H1 (cell line): Measurements from ENCODE around the gene KRTAP10-2. TPM values are rescaled to one million over a fixed set of nuclear protein-coding genes. Genes with fewer than 3 reads are reported as not detected.

Experiments
- CTCF ChIA-PET: fragments of 300-600 bp; sonication (Branson Sonifier 250); formaldehyde crosslinking; loops from one replicate; lab custom pipeline; 2021; ENCODE audit not compliant: partially characterized antibody; lab: Charles Lee
- POLR2A ChIA-PET: fragments of 300-600 bp; sonication (Branson Sonifier 250); formaldehyde crosslinking; loops from one replicate; lab custom pipeline; 2021; ENCODE audit warnings: inconsistent platforms; ENCODE audit not compliant: partially characterized antibody; lab: Charles Lee
- DNase-seq, 2 experiments: peaks; one replicate each; pipeline versions ENCODE4 v3.0.0 to v3.0.0-alpha.2; 2010 to 2022; ENCODE audit warnings: low spot score in 2 of 2, low read depth in 1 of 2, mixed read lengths in 1 of 2
- FAIRE-seq: peaks from 2 replicates; lab custom pipeline; 2011; peaks lifted over from hg19 to GRCh38; lab: Jason Lieb, UNC
- H2AFZ ChIP-seq: 2 replicates; pipeline ENCODE4 v1.8.1; 2012; ENCODE audit warnings: low read length, inconsistent platforms
- H2AK5ac ChIP-seq: 2 replicates; pipeline ENCODE4 v1.6.1; 2013; ENCODE audit warnings: low read depth, low read length
- H2BK120ac ChIP-seq: replicated peaks from 2 replicates; pipeline ENCODE3; 2013; ENCODE audit warnings: low read depth, low read length, inconsistent platforms
- H2BK12ac ChIP-seq: 2 replicates; pipeline ENCODE4 v1.6.1; 2013; ENCODE audit warnings: low read depth, low read length
- H2BK15ac ChIP-seq: 2 replicates; pipeline ENCODE4 v1.6.1; 2013; ENCODE audit warnings: low read length
- H2BK20ac ChIP-seq: 2 replicates; pipeline ENCODE4 v1.6.1; 2013; ENCODE audit warnings: low read length
- H2BK5ac ChIP-seq: 2 replicates; pipeline ENCODE4 v1.6.1; 2013; ENCODE audit warnings: low read depth, low read length
- H3K14ac ChIP-seq: 2 replicates; pipeline ENCODE4 v1.6.1; 2013; ENCODE audit warnings: inconsistent platforms; ENCODE audit not compliant: insufficient read length
- H3K18ac ChIP-seq: 2 replicates; pipeline ENCODE4 v1.6.1; 2013; ENCODE audit warnings: low read length; ENCODE audit errors: extremely low read depth
- H3K23ac ChIP-seq: 2 replicates; pipeline ENCODE4 v1.6.1; 2013; ENCODE audit warnings: inconsistent platforms; ENCODE audit not compliant: insufficient read length
- H3K23me2 ChIP-seq: 2 replicates; pipeline ENCODE4 v1.6.1; 2013; ENCODE audit warnings: low read depth, low read length
- H3K27ac ChIP-seq: 2 replicates; pipeline ENCODE4 v1.6.1; 2011; ENCODE audit warnings: low read depth, low read length, inconsistent platforms
- H3K27me3 ChIP-seq, 4 experiments: replicated peaks in 1 of 4; 1 replicate in 1 of 4; 2 replicates in 3 of 4; pipeline versions ENCODE4 v1.6.1 to v1.8.1; 2011 to 2013; ENCODE audit warnings: low read length in 3 of 4, mild to moderate bottlenecking in 3 of 4, inconsistent platforms in 2 of 4, mixed read lengths in 2 of 4, moderate library complexity in 1 of 4; ENCODE audit not compliant: control insufficient read depth in 3 of 4, insufficient read depth in 3 of 4; ENCODE audit errors: extremely low read depth in 1 of 4
- H3K36me3 ChIP-seq, 4 experiments: 2 replicates each; pipeline versions ENCODE4 v1.6.1 to v1.8.1; 2011 to 2013; ENCODE audit warnings: mild to moderate bottlenecking in 4 of 4, low read length in 3 of 4, moderate library complexity in 2 of 4, control low read depth in 1 of 4, inconsistent platforms in 1 of 4; ENCODE audit not compliant: insufficient read depth in 4 of 4, control insufficient read depth in 2 of 4
- H3K4ac ChIP-seq: replicated peaks from 2 replicates; pipeline ENCODE3; 2013; ENCODE audit warnings: low read length, low read depth, mixed read lengths, inconsistent platforms; ENCODE audit not compliant: insufficient read length
- H3K4me1 ChIP-seq, 4 experiments: replicated peaks in 1 of 4; 1 replicate in 1 of 4; 2 replicates in 3 of 4; pipeline versions ENCODE4 v1.6.1 to v1.8.1; 2011 to 2013; ENCODE audit warnings: low read length in 3 of 4, inconsistent platforms in 2 of 4, mixed read lengths in 1 of 4; ENCODE audit not compliant: insufficient read depth in 4 of 4, control insufficient read depth in 3 of 4
- H3K4me2 ChIP-seq, 2 experiments: 2 replicates each; pipeline versions ENCODE4 v1.6.1 to v1.8.1; 2011 to 2013; ENCODE audit warnings: low read depth in 2 of 2, low read length in 2 of 2, control low read depth in 1 of 2, inconsistent platforms in 1 of 2, mild to moderate bottlenecking in 1 of 2; ENCODE audit not compliant: insufficient read depth in 1 of 2
- H3K4me3 ChIP-seq, 4 experiments: fragments of 200-600, 300-600 bp in 1 of 4; sonication (generic), shearing (Covaris generic), sonication (Bioruptor Twin) in 1 of 4; 2 replicates each; pipeline versions ENCODE4 v1.5.1 to v1.8.1; 2011 to 2016; ENCODE audit warnings: low read length in 4 of 4, low read depth in 3 of 4, control low read depth in 2 of 4, inconsistent platforms in 2 of 4, mild to moderate bottlenecking in 2 of 4, mixed read lengths in 1 of 4, moderate library complexity in 1 of 4; ENCODE audit not compliant: insufficient read depth in 2 of 4; ENCODE audit errors: extremely low read depth in 1 of 4
- H3K56ac ChIP-seq: replicated peaks from 2 replicates; pipeline ENCODE3; 2013; ENCODE audit warnings: low read depth, mild to moderate bottlenecking, mixed read lengths, low read length, inconsistent platforms; ENCODE audit not compliant: insufficient read length
- H3K79me1 ChIP-seq: 2 replicates; pipeline ENCODE4 v1.6.1; 2013; ENCODE audit warnings: low read depth, low read length, control low read depth
- H3K79me2 ChIP-seq, 2 experiments: 2 replicates each; pipeline versions ENCODE4 v1.6.1 to v1.8.1; 2012 to 2013; ENCODE audit warnings: low read length in 2 of 2, mild to moderate bottlenecking in 2 of 2, inconsistent platforms in 1 of 2; ENCODE audit not compliant: insufficient read depth in 2 of 2, control insufficient read depth in 1 of 2
- H3K9ac ChIP-seq, 4 experiments: replicated peaks in 1 of 4; 1 replicate in 1 of 4; 2 replicates in 3 of 4; pipeline versions ENCODE4 v1.6.1 to v1.8.1; 2011 to 2013; ENCODE audit warnings: low read depth in 3 of 4, low read length in 3 of 4, control low read depth in 2 of 4, mild to moderate bottlenecking in 2 of 4, moderate library complexity in 2 of 4, inconsistent platforms in 1 of 4; ENCODE audit errors: extremely low read depth in 1 of 4
- H3K9me3 ChIP-seq, 2 experiments: 2 replicates each; pipeline versions ENCODE4 v1.6.1 to v1.8.1; 2012 to 2013; ENCODE audit warnings: mild to moderate bottlenecking in 2 of 2, moderate library complexity in 2 of 2, control low read depth in 1 of 2, inconsistent platforms in 1 of 2, low read depth in 1 of 2, low read length in 1 of 2, mixed read lengths in 1 of 2; ENCODE audit not compliant: insufficient read depth in 2 of 2
- H4K20me1 ChIP-seq, 2 experiments: replicated peaks in 1 of 2; 2 replicates each; pipeline versions ENCODE3 to v1.8.1; 2011 to 2013; ENCODE audit warnings: inconsistent platforms in 2 of 2, low read length in 2 of 2, mild to moderate bottlenecking in 1 of 2; ENCODE audit not compliant: insufficient read depth in 2 of 2, control insufficient read depth in 1 of 2
- H4K5ac ChIP-seq: 2 replicates; pipeline ENCODE4 v1.6.1; 2013; ENCODE audit warnings: low read length, low read depth, mixed read lengths, inconsistent platforms; ENCODE audit not compliant: insufficient read length
- H4K8ac ChIP-seq: 2 replicates; pipeline ENCODE4 v1.8.0; 2013; ENCODE audit warnings: mild to moderate bottlenecking, moderate library complexity, low read length, inconsistent platforms; ENCODE audit not compliant: insufficient read depth; ENCODE audit errors: extremely low read depth
- H4K91ac ChIP-seq: replicated peaks from 2 replicates; pipeline ENCODE3; 2013; ENCODE audit warnings: low read length, mixed read lengths, inconsistent platforms; ENCODE audit not compliant: insufficient read length
- ATF2 ChIP-seq: IDR thresholded peaks from 2 replicates; pipeline ENCODE4 v1.6.1; 2012; ENCODE audit warnings: low read length, inconsistent platforms
- BCL11A ChIP-seq, 2 experiments: IDR thresholded peaks; one replicate each; pipeline ENCODE4 v1.6.1; 2011; ENCODE audit warnings: low read depth in 2 of 2, low read length in 2 of 2, mild to moderate bottlenecking in 2 of 2
- CBX5 ChIP-seq: fragments of 300-800, 300-1000 bp; sonication (generic); IDR thresholded peaks from 2 replicates; pipeline ENCODE4 v1.7.1; 2016; ENCODE audit warnings: antibody characterized with exemption, low read length, low read depth
- CHD1 ChIP-seq: IDR thresholded peaks from 2 replicates; pipeline ENCODE4 v1.6.1; 2012; ENCODE audit warnings: low read depth, low read length, improper control_type of control experiment
- CHD2 ChIP-seq: IDR thresholded peaks from 2 replicates; pipeline ENCODE4 v1.6.1; 2012; ENCODE audit warnings: low read length, improper control_type of control experiment
- HDAC6 ChIP-seq: IDR thresholded peaks from one replicate; pipeline ENCODE4 v1.7.1; 2012; ENCODE audit warnings: low read depth, mild to moderate bottlenecking, inconsistent platforms, low read length, moderate library complexity
- MAX ChIP-seq: IDR thresholded peaks from 2 replicates; pipeline ENCODE4 v1.6.1; 2012; ENCODE audit warnings: inconsistent platforms
- RXRA ChIP-seq: IDR thresholded peaks from 2 replicates; pipeline ENCODE4 v1.6.1; 2011; ENCODE audit warnings: low read depth, mild to moderate bottlenecking, low read length, moderate library complexity; ENCODE audit not compliant: insufficient read depth
- SIN3A ChIP-seq, 2 experiments: IDR thresholded peaks in 1 of 2; conservative IDR thresholded peaks in 1 of 2; 2 replicates each; pipeline ENCODE4 v1.6.1; 2011 to 2012; ENCODE audit warnings: low read length in 2 of 2, improper control_type of control experiment in 1 of 2, low read depth in 1 of 2, mild to moderate bottlenecking in 1 of 2
- SP2 ChIP-seq: IDR thresholded peaks from 2 replicates; pipeline ENCODE4 v1.6.1; 2012; ENCODE audit warnings: mild to moderate bottlenecking, low read length, inconsistent platforms
- SUZ12 ChIP-seq: fragments of 200-600 bp; sonication (generic); IDR thresholded peaks from 2 replicates; pipeline ENCODE4 v1.6.1; 2012; ENCODE audit warnings: mild to moderate bottlenecking, inconsistent platforms, low read length, moderate library complexity, mixed read lengths
- TAF1 ChIP-seq: IDR thresholded peaks from 2 replicates; pipeline ENCODE4 v1.6.1; 2011; ENCODE audit warnings: mild to moderate bottlenecking, low read depth, low read length
- WGBS, 2 experiments: shearing (Covaris generic) in 1 of 2; methylation state at CpG; one replicate each; pipeline versions ENCODE4 v1.1.6 to v1.1.7; 2013 to 2015; ENCODE audit warnings: low lambda C conversion rate in 2 of 2, mixed read lengths in 2 of 2, inconsistent platforms in 1 of 2, low coverage in 1 of 2, missing lambda C conversion rate in 1 of 2; ENCODE audit not compliant: insufficient replicate concordance in 2 of 2, insufficient coverage in 1 of 2, insufficient read length in 1 of 2; ENCODE audit errors: extremely low coverage in 1 of 2, missing lambda C conversion rate in 1 of 2; 5-methylcytosine and 5-hydroxymethylcytosine counted together
- polyA plus RNA-seq, 7 experiments: library from polyadenylated mRNA; depleted of rRNA in 3 of 7; stranded (reverse) in 5 of 7; unstranded in 2 of 7; fragments of >200 nt in 5 of 7; fragments of 200-250 nt in 2 of 7; gene quantifications; 1 replicate in 5 of 7; 2 replicates in 1 of 7; 4 replicates in 1 of 7; pipeline versions ENCODE4 v1.2.1 to v1.2.3, GENCODE V29; 2011 to 2013; ENCODE audit warnings: missing spikeins in 2 of 7, mixed read lengths in 2 of 7
- total RNA-seq: library from RNA; stranded (reverse); fragmentation: NEBNext Ultra II Directional; extraction: Animal tissue kit (Norgen Biotek cat#: 25700); gene quantifications from 2 replicates; pipeline ENCODE4 v1.2.1, GENCODE V29; 2021

Gene KRTAP10-2
- total and polyA plus RNA-seq, 2 of the 8 experiments (the other 6 are each of a cell fraction or from before 2014, with no cell fraction given), result 0.11 TPM; not detected in 1

GRCh38 chr21:44516828-44517174 is 34.5 kb downstream of the KRTAP10-2 start:
- no peak overlapping the region; a peak in 1 of 4 replicates for H3K4me2 ChIP-seq
- no peak for FAIRE-seq
- TF ChIP-seq MAX, result no peak
- TF ChIP-seq RXRA, result no peak
- TF ChIP-seq CBX5, result no peak
- TF ChIP-seq SP2, result no peak
- TF ChIP-seq BCL11A (IDR thresholded peaks at IDR 0.05; ENCODE audit: low read depth in 2 of 2, low read length in 2 of 2), result no peak
- no peak for TF ChIP-seq CHD1
- no peak for TF ChIP-seq SIN3A (conservative IDR thresholded peaks at IDR 0.05 in 1 of 2, IDR thresholded peaks at IDR 0.05 in 1 of 2; ENCODE audit: low read depth in 1 of 2, low read length in 2 of 2)
- no peak for TF ChIP-seq SUZ12
- no peak for TF ChIP-seq TAF1
- no peak for TF ChIP-seq HDAC6
- no peak for TF ChIP-seq ATF2
- TF ChIP-seq CHD2, result no peak

More at GRCh38 chr21:44516828-44517174, 34.5 kb downstream of the KRTAP10-2 start:
- Histone ChIP-seq H3K79me2 (no peaks in the 10 kb centered on the region), H3K23me2 (peaks cover 2% of the 10 kb centered on the region; the same call in 1 of the 2 replicates), H2BK15ac (no peak overlapping the region), H3K14ac (no peak overlapping the region), H3K4me3 (no peak overlapping the region), H2AK5ac (no peak overlapping the region), H4K20me1 (no peaks in the 10 kb centered on the region), H3K36me3 (no peaks in the 10 kb centered on the region), H3K18ac (no peak overlapping the region; the same call in 1 of the 2 replicates), H2BK12ac (no peak overlapping the region), H3K4ac (no peak overlapping the region), H3K27ac (no peak overlapping the region), H3K79me1 (no peaks in the 10 kb centered on the region), H4K5ac (no peak overlapping the region), H4K8ac (0 out of 2 replicates have a peak overlapping the region, but pooled peaks have one; percentile 15), H3K56ac (no peak overlapping the region), H3K9me3 (no peaks in the 10 kb centered on the region; a peak in 2 of 4 replicates), H2BK20ac (no peak overlapping the region), H3K23ac (no peak overlapping the region), H3K9ac (no peak overlapping the region), H3K4me1 (peaks cover 0 to 3% (median 0%) of the 10 kb centered on the region in 4 experiments; a peak in 1 of 7 replicates), H2AFZ (no peak overlapping the region), H2BK5ac (no peak overlapping the region), H2BK120ac (no peak overlapping the region), H3K27me3 (no peaks in the 10 kb centered on the region), H4K91ac (no peak overlapping the region)
- no peak for DNase-seq
- ChIA-PET CTCF (interaction anchor here (0.9 to 1.3 kb wide), 3 partner anchors 10 to 244 kb away, joined by 3 to 4 read pairs (median 3); no protein-coding TSS in a partner anchor), POLR2A (interaction anchor here (0.9 to 1.8 kb wide), 6 partner anchors 13 to 277 kb away, joined by 3 to 4 read pairs (median 4); no protein-coding TSS in a partner anchor)
- 82% methylated on average over 9 of the region's 10 CpGs; no CpG with 5 or more reads in 1 of the 2 experiments for WGBS, 2 experiments
